Psoas muscle (tissue), 8 donors: Measurements from ENCODE around the gene AKT1. TPM values are rescaled to one million over a fixed set of nuclear protein-coding genes. Genes with fewer than 3 reads are reported as not detected.

ENCODE experiments used
- ATAC-seq, 4 donors: fragments of 200-7000 bp; cut with Tn5 transposase; one replicate each; pipeline ENCODE4 v1.9.1; 2020; ENCODE audit warnings: moderate library complexity in 3 of 4, mild to moderate bottlenecking in 2 of 4
- DNase-seq, 2 donors: peaks; one replicate each; pipeline ENCODE4 v3.0.0-alpha.2; 2020
- H3K27ac ChIP-seq: fragments of 200-600 bp; one replicate; pipeline ENCODE4 v1.8.0; 2022
- H3K27me3 ChIP-seq, 3 donors: fragments of 200-600 bp in 1 of 3; one replicate each; pipeline versions ENCODE4 v1.6.1 to v1.8.0; 2013 to 2022; ENCODE audit warnings: low read length in 2 of 3, mild to moderate bottlenecking in 2 of 3, moderate library complexity in 1 of 3; ENCODE audit not compliant: insufficient read depth in 3 of 3
- H3K36me3 ChIP-seq, 2 donors: fragments of 200-600 bp in 1 of 2; one replicate each; pipeline versions ENCODE4 v1.6.1 to v1.8.0; 2013 to 2022; ENCODE audit warnings: low read depth in 1 of 2, mild to moderate bottlenecking in 1 of 2, moderate library complexity in 1 of 2; ENCODE audit not compliant: insufficient read depth in 1 of 2
- H3K4me1 ChIP-seq: fragments of 200-600 bp; one replicate; pipeline ENCODE4 v1.8.0; 2022
- H3K4me3 ChIP-seq: fragments of 200-600 bp; one replicate; pipeline ENCODE4 v1.8.0; 2022; ENCODE audit warnings: mild to moderate bottlenecking
- H3K9me3 ChIP-seq: fragments of 200-600 bp; one replicate; pipeline ENCODE4 v1.8.0; 2022
- CTCF ChIP-seq: fragments of 200-600 bp; IDR thresholded peaks from one replicate; pipeline ENCODE4 v1.8.0; 2022; ENCODE audit warnings: antibody characterized with exemption
- WGBS, 3 donors: extraction: QIAGEN DNeasy Blood & Tissue Kit; methylation state at CpG; one replicate each; pipeline versions ENCODE4 v1.1.6 to v1.1.7; 2013; 5-methylcytosine and 5-hydroxymethylcytosine counted together
- intact Hi-C, 2 donors: fragments of 100-400 bp; cut with DNase I; formaldehyde crosslinking; loops; one replicate each; pipeline versions ENCODE4 v1.11.0 to v1.14.2; 2022
- polyA plus RNA-seq, 3 donors: library from polyadenylated mRNA; stranded (reverse); fragments of 200-250 nt; gene quantifications; one replicate each; pipeline ENCODE4 v1.2.3, GENCODE V29; 2013
- total RNA-seq, 4 donors: library from RNA; stranded (reverse); fragmentation: NEBNext Ultra II Directional in 2 of 4; extraction: Animal tissue kit (Norgen Biotek cat#: 25700) in 2 of 4; gene quantifications; one replicate each; pipeline versions ENCODE4 v1.2.1 to v1.2.4, GENCODE V29; 2021 to 2023
- donor health status: healthy with polysubstance abuse.
- donor health status: DM: no; HTN: no; CAD: no; lungs with moderate emphysema.
- donor health status: Bipolar disorder and iron deficiency.
- donor health status: healthy.
- donor health status: DM: yes; HTN: yes; CAD: no.
- donor health status: DM: no; HTN: no; CAD: no.
- donor health status: DM: no; HTN: no; CAD: no.
- donor health status: DM: yes; HTN: yes; CAD: no.

AKT1 gene
- total and polyA plus RNA-seq, 7 donors: 51.9 to 102 (median 62.0) TPM

DNA sequence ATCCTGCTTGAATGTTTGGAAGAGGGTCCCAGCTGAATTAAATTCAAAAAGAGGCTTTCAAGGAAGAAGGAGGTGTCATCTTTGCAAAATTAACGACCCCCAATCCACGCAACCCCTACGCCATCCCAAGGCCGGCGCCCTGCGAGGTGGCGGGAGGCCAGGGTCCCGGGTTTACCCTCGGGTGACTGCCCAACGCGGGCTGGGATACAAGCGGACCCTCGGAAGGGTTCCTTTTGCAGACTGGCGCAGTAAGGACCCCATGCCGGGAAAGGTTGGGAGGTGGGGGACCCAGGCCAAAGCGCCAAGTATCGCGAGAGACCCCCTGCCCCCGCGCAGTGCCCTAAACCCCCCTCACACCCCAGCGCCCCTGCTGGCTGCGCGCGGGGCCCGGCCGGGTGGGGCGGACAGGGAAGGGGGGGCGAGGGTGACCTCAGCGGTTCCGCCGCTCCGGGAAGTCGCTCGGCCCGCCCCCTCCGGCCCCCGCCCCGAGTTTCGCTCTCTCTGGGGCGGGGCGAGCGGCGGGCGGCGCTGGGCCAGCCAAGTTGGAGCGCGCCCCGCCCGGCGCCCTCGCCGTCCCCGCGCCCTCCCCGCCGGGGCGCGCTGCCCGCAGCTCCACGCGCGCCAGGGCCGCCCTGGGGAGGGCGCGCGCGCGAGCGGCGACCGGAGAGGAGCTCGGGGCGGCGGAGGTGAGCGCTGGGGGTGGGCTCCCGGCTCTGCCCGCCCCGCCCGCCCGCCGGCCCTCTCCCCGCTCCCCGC is 4.6 kb upstream of the AKT1 start:
- H3K27ac ChIP-seq: peak overlapping the region; percentile 88
- WGBS, 3 donors: 3 to 6% (median 3%) methylated on average over 45 to 83 of the region's 83 CpGs
- no peaks in the 10 kb centered on the region for H3K27me3 ChIP-seq
- intact Hi-C loops: no loop called here
- no peaks in the 10 kb centered on the region for H3K36me3 ChIP-seq
- DNase-seq (peak; percentile 91 to 93), ATAC-seq (peak; percentile 67 to 84 (median 80))
- H3K4me1 ChIP-seq: peaks cover 33% of the 10 kb centered on the region
- TF ChIP-seq CTCF: peak; percentile 36
- peak overlapping the region; percentile 79 for H3K4me3 ChIP-seq
- no peaks in the 10 kb centered on the region for H3K9me3 ChIP-seq

- no peak for TF ChIP-seq CTCF
- Histone ChIP-seq H3K4me3 (peak overlapping the region; percentile 79), H3K36me3 (no peaks in the 10 kb centered on the region), H3K4me1 (peaks cover 29% of the 10 kb centered on the region), H3K27ac (peak overlapping the region; percentile 88), H3K27me3 (no peaks in the 10 kb centered on the region), H3K9me3 (no peaks in the 10 kb centered on the region)
- DNase-seq (no peak), ATAC-seq (peak in 2 of 4 donors; percentile 8 to 18)
- intact Hi-C loops: loop anchor here in 1 of 2 donors (5.0 kb wide), 1 partner anchor 42 kb away; no protein-coding TSS in a partner anchor
- WGBS, 3 donors: 36 to 46% (median 40%) methylated on average over 21 of the region's 21 CpGs
Observed at GRCh38 chr14:104799244-104800014, 3.9 kb upstream of the AKT1 start.

DNA sequence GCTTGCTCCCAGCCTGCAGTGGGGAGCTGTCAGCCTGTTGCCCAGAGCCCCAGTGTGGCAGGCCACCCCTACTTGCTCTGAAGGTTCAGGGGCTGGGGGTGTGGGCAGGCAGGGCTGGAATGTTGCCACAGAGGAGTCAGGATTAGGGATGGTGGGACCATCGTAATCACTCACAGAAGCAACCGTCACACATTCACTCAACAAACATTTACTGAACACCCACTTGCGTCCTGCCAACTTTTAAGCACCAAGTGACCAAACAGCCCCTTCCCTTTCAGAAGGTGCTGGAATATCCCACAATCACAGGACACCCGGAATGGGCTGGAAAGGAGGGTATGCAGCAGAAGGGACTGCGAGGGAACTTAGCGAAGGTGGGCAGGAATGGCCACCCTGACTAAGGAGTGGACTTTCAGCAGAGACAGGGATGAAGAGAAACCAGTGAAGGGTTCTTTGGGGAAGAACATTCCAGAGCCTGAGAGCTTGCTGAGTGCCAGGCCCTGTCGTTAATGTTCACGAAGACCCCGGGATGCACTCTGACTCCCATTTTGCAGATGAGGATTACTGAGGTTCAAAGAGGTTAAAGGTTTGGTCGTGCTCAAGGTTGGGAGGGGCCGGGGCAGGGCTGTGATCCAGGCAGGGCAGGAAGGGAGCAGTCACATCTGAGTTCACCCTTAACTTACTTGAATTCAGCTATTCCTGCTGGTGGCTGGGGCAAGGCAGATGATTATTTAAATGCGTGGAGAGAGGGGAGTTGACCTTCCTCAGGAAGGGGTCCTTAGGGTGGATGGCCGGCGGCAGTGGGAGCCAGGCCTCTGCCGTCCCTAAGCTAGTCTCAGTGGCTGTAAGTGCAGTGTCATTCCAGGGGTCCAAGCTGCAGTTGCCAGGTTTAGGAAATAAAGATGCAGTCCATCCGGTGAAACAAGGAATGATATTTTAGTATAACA is 3.0 kb upstream of the AKT1 start:
- no peaks in the 10 kb centered on the region for H3K36me3 ChIP-seq
- H3K27ac ChIP-seq: peak overlapping the region; percentile 88
- H3K9me3 ChIP-seq: no peaks in the 10 kb centered on the region
- no peak for TF ChIP-seq CTCF
- ATAC-seq (no peak), DNase-seq (no peak)
- H3K27me3 ChIP-seq: no peaks in the 10 kb centered on the region
- H3K4me3 ChIP-seq: no peak overlapping the region
- intact Hi-C loops: loop anchor here in 1 of 2 donors (5.0 kb wide), 1 partner anchor 41 kb away; no protein-coding TSS in a partner anchor
- WGBS, 3 donors: 69 to 74% (median 71%) methylated on average over 16 of the region's 16 CpGs
- peaks cover 38% of the 10 kb centered on the region for H3K4me1 ChIP-seq
